Nephron progenitor cell (in vitro differentiated cells): ENCODE data around the gene PID1.

Experiments used
- DNase-seq: peaks from one replicate; pipeline ENCODE4 v3.0.0; 2021
- H3K27ac Mint-ChIP-seq: 2 replicates; pipeline ENCODE4 v1.8.0; 2021; ENCODE audit warnings: mild to moderate bottlenecking, moderate library complexity, mixed read lengths
- H3K27me3 Mint-ChIP-seq: 2 replicates; pipeline ENCODE4 v1.8.0; 2021; ENCODE audit warnings: mild to moderate bottlenecking, low read depth, mixed read lengths; ENCODE audit not compliant: poor library complexity
- H3K36me3 Mint-ChIP-seq: 2 replicates; pipeline ENCODE4 v1.8.0; 2021; ENCODE audit warnings: low read depth, mixed read lengths
- H3K4me1 Mint-ChIP-seq: 2 replicates; pipeline ENCODE4 v1.8.0; 2021; ENCODE audit warnings: mixed read lengths
- H3K4me3 Mint-ChIP-seq: 2 replicates; pipeline ENCODE4 v1.8.0; 2021; ENCODE audit warnings: mild to moderate bottlenecking, moderate library complexity, mixed read lengths
- H3K9me3 Mint-ChIP-seq: 2 replicates; pipeline ENCODE4 v1.8.0; 2021; ENCODE audit warnings: mild to moderate bottlenecking, moderate library complexity, mixed read lengths
- CTCF ChIP-seq: fragments of 200-600 bp; sonication (generic); IDR thresholded peaks from 2 replicates; pipeline ENCODE4 v1.5.0; 2021; ENCODE audit warnings: antibody characterized with exemption

PID1 gene

GRCh38 chr2:229022071-229022470 is 249.0 kb downstream of the PID1 start:
- Mint-ChIP-seq H3K4me1 (no peaks in the 10 kb centered on the region), H3K27ac (no peak overlapping the region), H3K27me3 (peaks cover 6% of the 10 kb centered on the region), H3K36me3 (no peaks in the 10 kb centered on the region), H3K9me3 (no peaks in the 10 kb centered on the region), H3K4me3 (no peak overlapping the region)
- no peak for TF ChIP-seq CTCF
- no peak for DNase-seq

GRCh38 chr2:229009816-229010215 is 261.3 kb downstream of the PID1 start:
- Mint-ChIP-seq H3K9me3 (no peaks in the 10 kb centered on the region), H3K27me3 (peaks cover 3% of the 10 kb centered on the region), H3K4me1 (no peaks in the 10 kb centered on the region), H3K27ac (no peak overlapping the region), H3K4me3 (no peak overlapping the region), H3K36me3 (no peaks in the 10 kb centered on the region)
- DNase-seq: no peak
- no peak for TF ChIP-seq CTCF

GRCh38 chr2:229003256-229003655 is 267.8 kb downstream of the PID1 start:
- no peak for TF ChIP-seq CTCF
- DNase-seq: no peak
- H3K27me3 Mint-ChIP-seq: no peaks in the 10 kb centered on the region
- peaks cover 26% of the 10 kb centered on the region for H3K9me3 Mint-ChIP-seq
- H3K4me3 Mint-ChIP-seq: no peak overlapping the region
- no peaks in the 10 kb centered on the region for H3K36me3 Mint-ChIP-seq
- H3K27ac Mint-ChIP-seq: no peak overlapping the region
- H3K4me1 Mint-ChIP-seq: no peaks in the 10 kb centered on the region

- no peak for TF ChIP-seq CTCF
- no peaks in the 10 kb centered on the region for H3K4me1 Mint-ChIP-seq
- no peak overlapping the region for H3K27ac Mint-ChIP-seq
- DNase-seq: no peak
- H3K9me3 Mint-ChIP-seq: peaks cover 32% of the 10 kb centered on the region
- no peaks in the 10 kb centered on the region for H3K27me3 Mint-ChIP-seq
- no peaks in the 10 kb centered on the region for H3K36me3 Mint-ChIP-seq
- no peak overlapping the region for H3K4me3 Mint-ChIP-seq
Measured at GRCh38 chr2:229001196-229001595, 269.9 kb downstream of the PID1 start.

GRCh38 chr2:228999326-228999725 is 271.8 kb downstream of the PID1 start:
- no peak for DNase-seq
- Mint-ChIP-seq H3K4me1 (no peaks in the 10 kb centered on the region), H3K27ac (no peak overlapping the region), H3K27me3 (no peaks in the 10 kb centered on the region), H3K36me3 (no peaks in the 10 kb centered on the region), H3K9me3 (peaks cover 41% of the 10 kb centered on the region), H3K4me3 (no peak overlapping the region)
- no peak for TF ChIP-seq CTCF

GRCh38 chr2:228988786-228989185 is 282.3 kb downstream of the PID1 start:
- Mint-ChIP-seq H3K36me3 (no peaks in the 10 kb centered on the region), H3K4me3 (no peak overlapping the region), H3K27me3 (peaks cover 6% of the 10 kb centered on the region), H3K4me1 (no peaks in the 10 kb centered on the region), H3K9me3 (peaks cover 8% of the 10 kb centered on the region), H3K27ac (no peak overlapping the region)
- TF ChIP-seq CTCF: no peak
- DNase-seq: no peak
